ENCODE measurements around the gene FAM107B.

GRCh38 chr10:14724931-14725330 is 49.8 kb downstream of the FAM107B start:
- TF ChIP-seq CTCF (IDR thresholded peaks at IDR 0.05; ENCODE audit: low read depth, low read length, missing input control), result no peak
- TF ChIP-seq JUND (IDR thresholded peaks at IDR 0.05), result no peak
